HepG2 (cell line): ENCODE results near the gene SOAT1. TPM values are rescaled to one million over a fixed set of nuclear protein-coding genes. Genes with fewer than 3 reads are reported as not detected.

ENCODE experiments used
- DRAP1 ChIP-seq: IDR thresholded peaks from 2 replicates; pipeline ENCODE4 v1.6.1; 2016; ENCODE audit warnings: missing genetic modification reagents, missing compliant biosample characterization
- NR3C1 ChIP-seq: sonication (generic); formaldehyde crosslinking; IDR thresholded peaks from 2 replicates; pipeline ENCODE4 v1.4.0; 2020; ENCODE audit warnings: missing genetic modification reagents
- POGK ChIP-seq: sonication (generic); formaldehyde crosslinking; conservative IDR thresholded peaks from 2 replicates; pipeline ENCODE4 v1.8.0; 2022; ENCODE audit warnings: mild to moderate bottlenecking, moderate library complexity, missing genetic modification reagents
- ZBED4 ChIP-seq: sonication (generic); formaldehyde crosslinking; IDR thresholded peaks from 2 replicates; pipeline ENCODE4 v1.4.0; 2020; ENCODE audit warnings: missing genetic modification reagents, borderline replicate concordance
- ZFP41 ChIP-seq: sonication (generic); formaldehyde crosslinking; IDR thresholded peaks from 2 replicates; pipeline ENCODE4 v1.4.0; 2020; ENCODE audit warnings: mild to moderate bottlenecking, missing genetic modification reagents, borderline replicate concordance
- ZMYM4 ChIP-seq: sonication (generic); formaldehyde crosslinking; IDR thresholded peaks from 2 replicates; pipeline ENCODE4 v1.8.1; 2023; ENCODE audit warnings: mild to moderate bottlenecking, missing genetic modification reagents
- polyA plus RNA-seq, 8 experiments: library from polyadenylated mRNA; depleted of rRNA in 3 of 8; stranded (reverse) in 7 of 8; unstranded in 1 of 8; fragments of >200 nt; fragmentation: Illumina TruSeq in 4 of 8; extraction: Trizol in 4 of 8; gene quantifications; 2 replicates each; pipeline versions ENCODE4 v1.2.1 to v1.2.3, GENCODE V29; 2011 to 2016; ENCODE audit warnings: low read depth in 4 of 8, missing spikeins in 1 of 8, mixed read lengths in 1 of 8; ENCODE audit not compliant: insufficient read depth in 1 of 8
- total RNA-seq, 5 experiments: library from RNA; depleted of rRNA; stranded (reverse); fragments of >200 nt; fragmentation: Illumina TruSeq; extraction: Trizol; gene quantifications; 2 replicates each; pipeline ENCODE4 v1.2.3, GENCODE V29; 2016; ENCODE audit warnings: low read depth in 1 of 5

Gene SOAT1
- total and polyA plus RNA-seq, 2 of the 13 experiments (the other 11 are each of a cell fraction or from before 2014, with no cell fraction given), result 22.3 to 52.0 TPM

- TF ChIP-seq POGK (peak; percentile 60; the same call in 1 of the 2 replicates), ZMYM4 (CRISPR knock-in tag) (peak; percentile 65; the same call in 1 of the 2 replicates), DRAP1 (CRISPR knock-in tag) (peak; percentile 18; the same call in 1 of the 2 replicates), ZBED4 (CRISPR knock-in tag) (peak; percentile 48; the same call in 1 of the 2 replicates), NR3C1 (CRISPR knock-in tag) (no peak), ZFP41 (CRISPR knock-in tag) (no peak)
Measured at GRCh38 chr1:179365342-179366092, 71.9 kb downstream of the SOAT1 start, which contains the start of gene AXDND1 (continued).
